Hepatocyte (in vitro differentiated cells): Measurements from ENCODE around the gene SPART. TPM values are rescaled to one million over a fixed set of nuclear protein-coding genes. Genes with fewer than 3 reads are reported as not detected.

Experiments
- DNase-seq: peaks from one replicate; pipeline ENCODE4 v3.0.0-alpha.2; 2016; ENCODE audit warnings: low spot score
- H2AFZ ChIP-seq: fragments of 200-600 bp; sonication (generic); 2 replicates; pipeline ENCODE4 v1.6.0; 2016; ENCODE audit warnings: antibody characterized with exemption, mild to moderate bottlenecking
- H3K27ac ChIP-seq: fragments of 200-600 bp; sonication (generic); 2 replicates; pipeline ENCODE4 v1.5.1; 2016; ENCODE audit warnings: mild to moderate bottlenecking
- H3K27me3 ChIP-seq: fragments of 200-600 bp; sonication (generic); 2 replicates; pipeline ENCODE4 v1.6.1; 2016
- H3K36me3 ChIP-seq: fragments of 200-600 bp; sonication (generic); replicated peaks from 2 replicates; pipeline ENCODE4 v1.5.1; 2016; ENCODE audit warnings: low read depth; ENCODE audit not compliant: insufficient read depth
- H3K4me1 ChIP-seq: fragments of 200-600 bp; sonication (generic); 2 replicates; pipeline ENCODE4 v1.5.1; 2016; ENCODE audit warnings: mild to moderate bottlenecking, moderate library complexity; ENCODE audit not compliant: insufficient read depth
- H3K4me2 ChIP-seq: fragments of 200-600 bp; sonication (generic); 2 replicates; pipeline ENCODE4 v1.6.0; 2016
- H3K4me3 ChIP-seq: fragments of 200-600 bp; sonication (generic); 2 replicates; pipeline ENCODE4 v1.5.1; 2016; ENCODE audit warnings: mild to moderate bottlenecking
- H3K79me2 ChIP-seq: fragments of 200-600 bp; sonication (generic); 2 replicates; pipeline ENCODE4 v1.6.0; 2017; ENCODE audit warnings: mild to moderate bottlenecking
- H3K9me2 ChIP-seq: fragments of 200-600 bp; sonication (generic); replicated peaks from 2 replicates; pipeline ENCODE4 v1.6.0; 2017; ENCODE audit warnings: mild to moderate bottlenecking; ENCODE audit not compliant: insufficient read depth
- H3K9me3 ChIP-seq: fragments of 200-600 bp; sonication (generic); 2 replicates; pipeline ENCODE4 v1.5.1; 2016; ENCODE audit warnings: low read depth, mild to moderate bottlenecking
- H4K20me1 ChIP-seq: fragments of 200-600 bp; sonication (generic); 2 replicates; pipeline ENCODE4 v1.6.0; 2016; ENCODE audit warnings: mild to moderate bottlenecking; ENCODE audit not compliant: insufficient read depth, poor library complexity, severe bottlenecking
- CTCF ChIP-seq: fragments of 200-600 bp; sonication (generic); IDR thresholded peaks from 2 replicates; pipeline ENCODE4 v1.5.1; 2016; ENCODE audit warnings: antibody characterized with exemption, mild to moderate bottlenecking; ENCODE audit not compliant: poor library complexity
- EZH2 ChIP-seq: fragments of 200-600 bp; sonication (generic); IDR thresholded peaks from 2 replicates; pipeline ENCODE4 v1.6.1; 2016; ENCODE audit warnings: antibody characterized with exemption, mild to moderate bottlenecking, borderline replicate concordance
- EZH2phosphoT487 ChIP-seq: fragments of 200-600 bp; sonication (generic); IDR thresholded peaks from one replicate; pipeline ENCODE4 v1.6.1; 2018; ENCODE audit warnings: antibody characterized with exemption, mild to moderate bottlenecking, low read depth, moderate library complexity; ENCODE audit not compliant: unreplicated experiment, severe bottlenecking
- WGBS: methylation state at CpG from one replicate; pipeline ENCODE4 v1.1.6; 2016; ENCODE audit warnings: low lambda C conversion rate; ENCODE audit errors: missing lambda C conversion rate; 5-methylcytosine and 5-hydroxymethylcytosine counted together
- polyA plus RNA-seq: library from polyadenylated mRNA; unstranded; fragments of >200 nt; fragmentation: Nextera tagmentation; extraction: Ambion mirVana; gene quantifications from 2 replicates; pipeline ENCODE4 v1.2.1, GENCODE V29; 2016
- total RNA-seq: library from RNA; depleted of rRNA; stranded (reverse); fragments of >200 nt; gene quantifications from 2 replicates; pipeline ENCODE4 v1.2.3, GENCODE V29; 2014

Gene SPART
- total and polyA plus RNA-seq, 2 experiments from 2014 or later: 86.7 to 107 TPM

GRCh38 chr13:36353001-36353400 lies 6.8 kb upstream of the SPART start:
- H3K27me3 ChIP-seq: no peaks in the 10 kb centered on the region
- no peaks in the 10 kb centered on the region for H3K9me3 ChIP-seq
- H3K4me1 ChIP-seq: peaks cover 10% of the 10 kb centered on the region
- H2AFZ ChIP-seq: no peak overlapping the region
- no peak overlapping the region for H3K4me2 ChIP-seq
- no peaks in the 10 kb centered on the region for H3K36me3 ChIP-seq
- no peaks in the 10 kb centered on the region for H4K20me1 ChIP-seq
- 67% methylated on average over 3 of the region's 3 CpGs for WGBS
- no peaks in the 10 kb centered on the region for H3K9me2 ChIP-seq
- no peak overlapping the region for H3K27ac ChIP-seq
- TF ChIP-seq EZH2phosphoT487 (no peak), CTCF (no peak), EZH2 (no peak)
- no peak for DNase-seq
- peaks cover 7% of the 10 kb centered on the region for H3K79me2 ChIP-seq
- no peak overlapping the region for H3K4me3 ChIP-seq

- Histone ChIP-seq H3K79me2 (peaks cover 8% of the 10 kb centered on the region), H3K36me3 (no peaks in the 10 kb centered on the region), H3K4me3 (no peak overlapping the region), H3K9me2 (no peaks in the 10 kb centered on the region), H4K20me1 (no peaks in the 10 kb centered on the region), H2AFZ (no peak overlapping the region), H3K4me1 (peaks cover 10% of the 10 kb centered on the region), H3K4me2 (no peak overlapping the region), H3K27me3 (no peaks in the 10 kb centered on the region), H3K27ac (no peak overlapping the region), H3K9me3 (no peaks in the 10 kb centered on the region)
- DNase-seq: no peak
- no peak for TF ChIP-seq CTCF
- no peak for TF ChIP-seq EZH2phosphoT487
- no peak for TF ChIP-seq EZH2
Measured at GRCh38 chr13:36352350-36352749, 6.2 kb upstream of the SPART start.

GRCh38 chr13:36347531-36348210 lies 1.5 kb upstream of the SPART start:
- Histone ChIP-seq H3K4me2 (peak overlapping the region; percentile 83), H3K79me2 (peaks cover 37% of the 10 kb centered on the region)
- WGBS: 92% methylated on average over 10 of the region's 10 CpGs

More at GRCh38 chr13:36347531-36348210, 1.5 kb upstream of the SPART start:
- Histone ChIP-seq H3K4me3 (no peak overlapping the region), H3K9me3 (no peaks in the 10 kb centered on the region), H4K20me1 (no peaks in the 10 kb centered on the region), H2AFZ (no peak overlapping the region), H3K9me2 (no peaks in the 10 kb centered on the region), H3K36me3 (no peaks in the 10 kb centered on the region), H3K27ac (peak overlapping the region; percentile 99), H3K27me3 (no peaks in the 10 kb centered on the region), H3K4me1 (no peaks in the 10 kb centered on the region)
- TF ChIP-seq CTCF (no peak), EZH2phosphoT487 (no peak), EZH2 (no peak)
- DNase-seq: no peak
